SK-N-SH treated with all-trans-retinoic acid at 6 μM for 48 hours (cell line): Measurements from ENCODE around the gene GARNL3.

ENCODE experiments used
- ATAC-seq: fragments of 200-7000 bp; cut with Tn5 transposase; 3 replicates; pipeline ENCODE4 v1.9.1; 2020; ENCODE audit warnings: mild to moderate bottlenecking, moderate library complexity
- ARNTL ChIP-seq: fragments of 450-650 bp; formaldehyde crosslinking; IDR thresholded peaks from 2 replicates; pipeline ENCODE4 v1.5.0; 2020; ENCODE audit warnings: low read depth, mild to moderate bottlenecking, moderate library complexity, borderline replicate concordance
- BACH2 ChIP-seq: fragments of 250-450 bp; sonication (Bioruptor Pico); IDR thresholded peaks from 2 replicates; pipeline ENCODE4 v1.9.0; 2021; ENCODE audit warnings: mild to moderate bottlenecking, borderline replicate concordance
- CREB5 ChIP-seq: fragments of 250-450 bp; sonication (Bioruptor Pico); IDR thresholded peaks from 2 replicates; pipeline ENCODE4 v1.5.1; 2020; ENCODE audit warnings: low read depth, mild to moderate bottlenecking, moderate library complexity
- CSDC2 ChIP-seq: fragments of 250-450 bp; sonication (Bioruptor Pico); IDR thresholded peaks from 2 replicates; pipeline ENCODE4 v1.5.0; 2020; ENCODE audit warnings: mild to moderate bottlenecking, moderate library complexity
- CSRNP3 ChIP-seq: fragments of 250-450 bp; sonication (Bioruptor Pico); IDR thresholded peaks from 2 replicates; pipeline ENCODE4 v1.5.1; 2021; ENCODE audit warnings: mild to moderate bottlenecking, moderate library complexity
- ESRRG ChIP-seq: fragments of 250-450 bp; sonication (Bioruptor Pico); IDR thresholded peaks from 2 replicates; pipeline ENCODE4 v1.6.1; 2021; ENCODE audit warnings: mild to moderate bottlenecking
- GLIS3 ChIP-seq: fragments of 250-450 bp; sonication (Bioruptor Pico); IDR thresholded peaks from 2 replicates; pipeline ENCODE4 v1.5.0; 2020; ENCODE audit warnings: mild to moderate bottlenecking, moderate library complexity
- ISL1 ChIP-seq: fragments of 250-450 bp; sonication (Bioruptor Pico); IDR thresholded peaks from 2 replicates; pipeline ENCODE4 v2.1.2; 2022; ENCODE audit warnings: mild to moderate bottlenecking, moderate library complexity
- OSR1 ChIP-seq: fragments of 250-450 bp; sonication (Bioruptor Pico); IDR thresholded peaks from 2 replicates; pipeline ENCODE4 v1.8.0; 2022; ENCODE audit warnings: moderate library complexity, mild to moderate bottlenecking, inconsistent platforms
- PATZ1 ChIP-seq: fragments of 250-450 bp; sonication (Bioruptor Pico); IDR thresholded peaks from 2 replicates; pipeline ENCODE4 v1.8.0; 2020; ENCODE audit warnings: mild to moderate bottlenecking, moderate library complexity, borderline replicate concordance
- POU6F1 ChIP-seq: fragments of 250-450 bp; sonication (Bioruptor Pico); IDR thresholded peaks from 2 replicates; pipeline ENCODE4 v1.8.0; 2021; ENCODE audit warnings: low read depth, mild to moderate bottlenecking, moderate library complexity, borderline replicate concordance
- PPARA ChIP-seq: fragments of 250-450 bp; sonication (Bioruptor Pico); IDR thresholded peaks from 2 replicates; pipeline ENCODE4 v1.5.0; 2020; ENCODE audit warnings: mild to moderate bottlenecking, borderline replicate concordance
- RARB ChIP-seq: fragments of 250-450 bp; sonication (Bioruptor Pico); IDR thresholded peaks from 2 replicates; pipeline ENCODE4 v1.8.0; 2021; ENCODE audit warnings: mild to moderate bottlenecking, moderate library complexity
- SNAI2 ChIP-seq: fragments of 250-450 bp; sonication (Bioruptor Pico); IDR thresholded peaks from 2 replicates; pipeline ENCODE4 v1.5.0; 2020; ENCODE audit warnings: mild to moderate bottlenecking, moderate library complexity
- TCF4 ChIP-seq: fragments of 250-450 bp; sonication (Bioruptor Pico); IDR thresholded peaks from 2 replicates; pipeline ENCODE4 v1.8.0; 2021; ENCODE audit warnings: mild to moderate bottlenecking, moderate library complexity, borderline replicate concordance
- TSHZ2 ChIP-seq: fragments of 250-450 bp; sonication (Bioruptor Pico); IDR thresholded peaks from 2 replicates; pipeline ENCODE4 v1.5.0; 2020; ENCODE audit warnings: mild to moderate bottlenecking, moderate library complexity
- ZC3H10 ChIP-seq: fragments of 250-450 bp; sonication (Bioruptor Pico); IDR thresholded peaks from 2 replicates; pipeline ENCODE4 v1.5.1; 2021; ENCODE audit warnings: mild to moderate bottlenecking, moderate library complexity
- ZFP3 ChIP-seq: fragments of 250-450 bp; sonication (Bioruptor Pico); IDR thresholded peaks from 2 replicates; pipeline ENCODE4 v1.5.0; 2020; ENCODE audit warnings: mild to moderate bottlenecking, moderate library complexity
- ZFP30 ChIP-seq: fragments of 450-650 bp; formaldehyde crosslinking; IDR thresholded peaks from 2 replicates; pipeline ENCODE4 v1.5.0; 2022; ENCODE audit warnings: mild to moderate bottlenecking, moderate library complexity
- ZNF565 ChIP-seq: fragments of 450-650 bp; formaldehyde crosslinking; conservative IDR thresholded peaks from 2 replicates; pipeline ENCODE4 v1.5.0; 2020; ENCODE audit warnings: low read depth, mild to moderate bottlenecking, moderate library complexity
- ZNF8 ChIP-seq: fragments of 450-650 bp; formaldehyde crosslinking; IDR thresholded peaks from 2 replicates; pipeline ENCODE4 v1.5.0; 2020; ENCODE audit warnings: mild to moderate bottlenecking, moderate library complexity

Gene GARNL3

GRCh38 chr9:127293328-127293727 lies 28.8 kb downstream of the GARNL3 start:
- TF ChIP-seq ZFP30 (CRISPR knock-in tag): no peak
- TF ChIP-seq ISL1 (CRISPR knock-in tag): no peak
- no peak for TF ChIP-seq ARNTL (CRISPR knock-in tag)
- TF ChIP-seq BACH2 (CRISPR knock-in tag): no peak
- TF ChIP-seq ESRRG (CRISPR knock-in tag): no peak
- no peak for TF ChIP-seq PATZ1 (CRISPR knock-in tag)
- TF ChIP-seq ZNF565 (CRISPR knock-in tag): no peak
- no peak for TF ChIP-seq CSDC2 (CRISPR knock-in tag)
- TF ChIP-seq TSHZ2 (CRISPR knock-in tag): no peak
- TF ChIP-seq PPARA (CRISPR knock-in tag): no peak
- TF ChIP-seq OSR1 (CRISPR knock-in tag): no peak
- TF ChIP-seq ZC3H10 (CRISPR knock-in tag): no peak
- TF ChIP-seq TCF4 (CRISPR knock-in tag): no peak
- no peak for TF ChIP-seq GLIS3 (CRISPR knock-in tag)
- no peak for TF ChIP-seq SNAI2 (CRISPR knock-in tag)
- TF ChIP-seq CREB5 (CRISPR knock-in tag): no peak
- no peak for TF ChIP-seq CSRNP3 (CRISPR knock-in tag)
- no peak for TF ChIP-seq ZFP3
- ATAC-seq: no peak

GRCh38 chr9:127293767-127294166 lies 29.2 kb downstream of the GARNL3 start:
- ATAC-seq: no peak
- no peak for TF ChIP-seq TSHZ2 (CRISPR knock-in tag)
- TF ChIP-seq ZNF8 (CRISPR knock-in tag): no peak
- no peak for TF ChIP-seq SNAI2 (CRISPR knock-in tag)
- TF ChIP-seq ESRRG (CRISPR knock-in tag): no peak
- no peak for TF ChIP-seq POU6F1 (CRISPR knock-in tag)
- no peak for TF ChIP-seq PATZ1 (CRISPR knock-in tag)
- TF ChIP-seq ARNTL (CRISPR knock-in tag): no peak
- TF ChIP-seq PPARA (CRISPR knock-in tag): no peak
- no peak for TF ChIP-seq CSDC2 (CRISPR knock-in tag)
- TF ChIP-seq ZFP30 (CRISPR knock-in tag): no peak
- no peak for TF ChIP-seq CSRNP3 (CRISPR knock-in tag)
- no peak for TF ChIP-seq TCF4 (CRISPR knock-in tag)
- TF ChIP-seq ZNF565 (CRISPR knock-in tag): no peak
- TF ChIP-seq RARB (CRISPR knock-in tag): no peak
- TF ChIP-seq ZFP3: no peak
- TF ChIP-seq ZC3H10 (CRISPR knock-in tag): no peak
- TF ChIP-seq CREB5 (CRISPR knock-in tag): no peak
